HEK293 (cell line): ENCODE results near the gene PTMA.

ENCODE experiments used
- EGR2 ChIP-seq: fragments of 450-650 bp; formaldehyde crosslinking; IDR thresholded peaks from 2 replicates; pipeline ENCODE4 v1.5.1; 2016; ENCODE audit warnings: low read depth, missing biosample characterization, missing genetic modification characterization
- GLIS2 ChIP-seq: fragments of 450-650 bp; formaldehyde crosslinking; IDR thresholded peaks from 2 replicates; pipeline ENCODE4 v1.5.1; 2016; ENCODE audit warnings: missing biosample characterization, missing genetic modification characterization
- IKZF3 ChIP-seq: fragments of 450-650 bp; IDR thresholded peaks from 2 replicates; pipeline ENCODE4 v1.5.0; 2018; ENCODE audit warnings: missing biosample characterization, mild to moderate bottlenecking, missing genetic modification characterization, moderate library complexity
- INSM2 ChIP-seq: fragments of 450-650 bp; formaldehyde crosslinking; IDR thresholded peaks from 2 replicates; pipeline ENCODE4 v1.5.1; 2016; ENCODE audit warnings: missing biosample characterization, missing genetic modification characterization
- KLF8 ChIP-seq: fragments of 450-650 bp; formaldehyde crosslinking; IDR thresholded peaks from 2 replicates; pipeline ENCODE4 v1.5.1; 2016; ENCODE audit warnings: missing biosample characterization, missing genetic modification characterization
- MEIS1 ChIP-seq: sonication (generic); formaldehyde crosslinking; IDR thresholded peaks from 2 replicates; pipeline ENCODE4 v1.8.1; 2022; ENCODE audit warnings: missing genetic modification reagents, mild to moderate bottlenecking, borderline replicate concordance
- MYNN ChIP-seq: fragments of 450-650 bp; formaldehyde crosslinking; IDR thresholded peaks from 2 replicates; pipeline ENCODE4 v1.5.1; 2016; ENCODE audit warnings: missing biosample characterization, missing genetic modification characterization, borderline replicate concordance
- PBX3 ChIP-seq: sonication (generic); formaldehyde crosslinking; IDR thresholded peaks from 2 replicates; pipeline ENCODE4 v1.8.1; 2022; ENCODE audit warnings: mild to moderate bottlenecking, moderate library complexity, missing genetic modification reagents
- SCRT2 ChIP-seq: fragments of 450-650 bp; formaldehyde crosslinking; IDR thresholded peaks from 2 replicates; pipeline ENCODE4 v1.5.1; 2016; ENCODE audit warnings: missing biosample characterization, missing genetic modification characterization
- SETDB1 ChIP-seq: IDR thresholded peaks from one replicate; pipeline ENCODE4 v1.6.1; 2017; ENCODE audit warnings: mild to moderate bottlenecking, low read length, moderate library complexity, mixed read lengths; ENCODE audit not compliant: insufficient read length
- SP3 ChIP-seq: fragments of 450-650 bp; formaldehyde crosslinking; IDR thresholded peaks from 2 replicates; pipeline ENCODE4 v1.5.1; 2016; ENCODE audit warnings: missing biosample characterization, missing genetic modification characterization
- SP7 ChIP-seq: fragments of 450-650 bp; formaldehyde crosslinking; IDR thresholded peaks from 2 replicates; pipeline ENCODE4 v1.5.1; 2016; ENCODE audit warnings: missing biosample characterization, missing genetic modification characterization
- TRIM28 ChIP-seq: IDR thresholded peaks from 2 replicates; pipeline ENCODE4 v1.6.1; 2011; ENCODE audit warnings: low read length, control low read depth, borderline replicate concordance
- ZFHX2 ChIP-seq: fragments of 450-650 bp; formaldehyde crosslinking; conservative IDR thresholded peaks from 2 replicates; pipeline ENCODE4 v1.5.1; 2016; ENCODE audit warnings: missing biosample characterization, missing genetic modification characterization
- ZFP69B ChIP-seq: fragments of 450-650 bp; formaldehyde crosslinking; IDR thresholded peaks from 2 replicates; pipeline ENCODE4 v1.5.1; 2016; ENCODE audit warnings: missing biosample characterization, missing genetic modification characterization
- ZIC2 ChIP-seq: fragments of 450-650 bp; formaldehyde crosslinking; IDR thresholded peaks from 2 replicates; pipeline ENCODE4 v1.5.1; 2016; ENCODE audit warnings: missing biosample characterization, missing genetic modification characterization
- ZNF114 ChIP-seq: fragments of 450-650 bp; formaldehyde crosslinking; IDR thresholded peaks from 2 replicates; pipeline ENCODE4 v1.5.0; 2017; ENCODE audit warnings: missing biosample characterization, missing genetic modification characterization
- ZNF146 ChIP-seq: fragments of 450-650 bp; formaldehyde crosslinking; IDR thresholded peaks from 2 replicates; pipeline ENCODE4 v1.5.1; 2016; ENCODE audit warnings: missing biosample characterization, missing genetic modification characterization
- ZNF148 ChIP-seq: fragments of 450-650 bp; formaldehyde crosslinking; IDR thresholded peaks from 2 replicates; pipeline ENCODE4 v1.5.0; 2017; ENCODE audit warnings: missing biosample characterization, missing genetic modification characterization, borderline replicate concordance
- ZNF169 ChIP-seq: fragments of 450-650 bp; formaldehyde crosslinking; IDR thresholded peaks from 2 replicates; pipeline ENCODE4 v1.5.1; 2016; ENCODE audit warnings: missing biosample characterization, missing genetic modification characterization
- ZNF174 ChIP-seq: fragments of 450-650 bp; formaldehyde crosslinking; IDR thresholded peaks from 2 replicates; pipeline ENCODE4 v1.5.0; 2017; ENCODE audit warnings: missing biosample characterization, mild to moderate bottlenecking, missing genetic modification characterization
- ZNF223 ChIP-seq: fragments of 450-650 bp; formaldehyde crosslinking; IDR thresholded peaks from 2 replicates; pipeline ENCODE4 v1.5.1; 2016; ENCODE audit warnings: missing biosample characterization, missing genetic modification characterization
- ZNF26 ChIP-seq: fragments of 450-650 bp; formaldehyde crosslinking; IDR thresholded peaks from 2 replicates; pipeline ENCODE4 v1.5.1; 2016; ENCODE audit warnings: missing biosample characterization, missing genetic modification characterization
- ZNF398 ChIP-seq: fragments of 450-650 bp; formaldehyde crosslinking; IDR thresholded peaks from 2 replicates; pipeline ENCODE4 v1.5.1; 2017; ENCODE audit warnings: missing biosample characterization, missing genetic modification characterization
- ZNF416 ChIP-seq: fragments of 450-650 bp; formaldehyde crosslinking; IDR thresholded peaks from 2 replicates; pipeline ENCODE4 v1.5.1; 2016; ENCODE audit warnings: missing biosample characterization, missing genetic modification characterization
- ZNF501 ChIP-seq: fragments of 450-650 bp; formaldehyde crosslinking; IDR thresholded peaks from 2 replicates; pipeline ENCODE4 v1.5.1; 2016; ENCODE audit warnings: missing biosample characterization, missing genetic modification characterization
- ZNF549 ChIP-seq: fragments of 450-650 bp; IDR thresholded peaks from 2 replicates; pipeline ENCODE4 v1.5.1; 2018; ENCODE audit warnings: missing biosample characterization, missing genetic modification characterization, mild to moderate bottlenecking, inconsistent platforms, moderate library complexity
- ZNF580 ChIP-seq: fragments of 450-650 bp; formaldehyde crosslinking; IDR thresholded peaks from 2 replicates; pipeline ENCODE4 v1.5.1; 2016; ENCODE audit warnings: missing biosample characterization, missing genetic modification characterization
- ZNF600 ChIP-seq: fragments of 450-650 bp; formaldehyde crosslinking; IDR thresholded peaks from 2 replicates; pipeline ENCODE4 v1.5.1; 2016; ENCODE audit warnings: missing biosample characterization, missing genetic modification characterization
- ZXDB ChIP-seq: fragments of 450-650 bp; formaldehyde crosslinking; IDR thresholded peaks from 2 replicates; pipeline ENCODE4 v1.5.1; 2016; ENCODE audit warnings: missing biosample characterization, missing genetic modification characterization

Gene PTMA

GRCh38 chr2:231680285-231680991, 27.9 kb upstream of the PTMA start (continued):
- TF ChIP-seq ZNF398 (tag by site-specific recombination), result peak; percentile 48; the same call in 1 of the 2 replicates
- TF ChIP-seq TRIM28, result no peak
- TF ChIP-seq ZNF501 (tag by site-specific recombination), result no peak
- TF ChIP-seq ZXDB (tag by site-specific recombination), result 0 out of 2 replicates have a peak, but pooled peaks have one; percentile 49
- no peak for TF ChIP-seq ZNF549 (tag by site-specific recombination)
- no peak for TF ChIP-seq ZNF26 (tag by site-specific recombination)
- TF ChIP-seq EGR2 (tag by site-specific recombination), result peak; percentile 31; the same call in 1 of the 2 replicates
- no peak for TF ChIP-seq IKZF3 (tag by site-specific recombination)
- peak; percentile 70 for TF ChIP-seq SCRT2 (tag by site-specific recombination)
- TF ChIP-seq MEIS1 (CRISPR knock-in tag), result no peak
- peak; percentile 30; the same call in 1 of the 2 replicates for TF ChIP-seq ZIC2 (tag by site-specific recombination)
- TF ChIP-seq INSM2 (tag by site-specific recombination), result no peak
- 0 out of 2 replicates have a peak, but pooled peaks have one; percentile 28 for TF ChIP-seq ZFP69B
- no peak for TF ChIP-seq ZNF174
- TF ChIP-seq ZNF114 (tag by site-specific recombination), result no peak
- TF ChIP-seq ZNF416, result no peak
- no peak for TF ChIP-seq MYNN
- TF ChIP-seq SP3, result no peak
- no peak for TF ChIP-seq ZNF146
- TF ChIP-seq ZNF148 (tag by site-specific recombination), result no peak
- TF ChIP-seq SP7, result peak; percentile 40; the same call in 1 of the 2 replicates
- TF ChIP-seq SETDB1, result peak; percentile 59
- TF ChIP-seq ZNF223 (tag by site-specific recombination), result peak; percentile 44; the same call in 1 of the 2 replicates
- peak; percentile 11; the same call in 1 of the 2 replicates for TF ChIP-seq ZNF600 (tag by site-specific recombination)
- TF ChIP-seq ZNF580 (tag by site-specific recombination), result peak; percentile 85
- peak; percentile 61 for TF ChIP-seq ZFHX2 (tag by site-specific recombination)
- TF ChIP-seq KLF8 (tag by site-specific recombination), result peak; percentile 33; the same call in 1 of the 2 replicates
- TF ChIP-seq ZNF169 (tag by site-specific recombination), result no peak
- 0 out of 2 replicates have a peak, but pooled peaks have one; percentile 28 for TF ChIP-seq GLIS2 (tag by site-specific recombination)
- no peak for TF ChIP-seq PBX3 (CRISPR knock-in tag)
